Measurements from ENCODE around the gene PYY. TPM values are rescaled to one million over a fixed set of nuclear protein-coding genes. Genes with fewer than 3 reads are reported as not detected.

Gene PYY
- total and polyA plus RNA-seq, 10 of the 15 experiments (the other 5 are each of a cell fraction or from before 2014, with no cell fraction given): 0.07 to 0.18 TPM; not detected in 8

- no peak for TF ChIP-seq JUND (IDR thresholded peaks at IDR 0.05; ENCODE audit: low read depth, low read length)
- no peak for TF ChIP-seq TAF1 (IDR thresholded peaks at IDR 0.05; ENCODE audit: borderline replicate concordance, low read depth, low read length)
- TF ChIP-seq REST (IDR thresholded peaks at IDR 0.05; ENCODE audit: low read depth, low read length): no peak
- no peak for TF ChIP-seq JUNB (IDR thresholded peaks at IDR 0.05)
- TF ChIP-seq SIN3A (IDR thresholded peaks at IDR 0.05; ENCODE audit: low read depth, low read length): no peak
- no peak for FAIRE-seq
- H3K9me3 ChIP-seq (replicated peaks; ENCODE audit: control insufficient read depth, insufficient read depth, low read length): no peaks in the 10 kb centered on the region
- no peak for ATAC-seq
- ChIA-PET POLR2A (no interaction called here), CTCF (no interaction called here), RAD21 (ENCODE audit: unreplicated experiment) (no interaction called here), SMC1A (ENCODE audit: uncharacterized antibody, unreplicated experiment) (interaction anchor here (1.3 kb wide), 1 partner anchor 10 kb away, joined by 3 read pairs; no protein-coding TSS in a partner anchor)
- H3K27ac ChIP-seq (ENCODE audit: control insufficient read depth, insufficient read depth): no peak overlapping the region
- H3K4me3 ChIP-seq: no peak overlapping the region
- H2AFZ ChIP-seq (ENCODE audit: control insufficient read depth, low read depth, low read length): no peak overlapping the region
- 80% methylated on average over 2 of the region's 2 CpGs for WGBS (ENCODE audit: insufficient coverage, insufficient replicate concordance, low lambda C conversion rate, missing lambda C conversion rate)
- no peaks in the 10 kb centered on the region for H4K20me1 ChIP-seq (ENCODE audit: control insufficient read depth, insufficient read depth)
- DNase-seq (ENCODE audit: low read depth, low spot score): no peak
- in situ Hi-C loops (cut with MboI): no loop called here
- no TSS peak for BruUV-seq (replicated peaks)
- H3K27me3 ChIP-seq (replicated peaks in 1 of 2; ENCODE audit: control insufficient read depth in 2 of 2, insufficient read depth in 2 of 2, low read length in 1 of 2): peaks cover 5 to 21% of the 10 kb centered on the region in 2 experiments
- H3K36me3 ChIP-seq (ENCODE audit: control insufficient read depth in 2 of 2, insufficient read depth in 2 of 2, low read length in 1 of 2): no peaks in the 10 kb centered on the region
- H3K4me2 ChIP-seq (ENCODE audit: control insufficient read depth, insufficient read depth): no peak overlapping the region
- H3K9ac ChIP-seq (ENCODE audit: control insufficient read depth, insufficient read depth, low read length): no peak overlapping the region
- H3K79me2 ChIP-seq (ENCODE audit: control insufficient read depth, insufficient read depth, low read length): no peaks in the 10 kb centered on the region
- no peaks in the 10 kb centered on the region for H3K4me1 ChIP-seq (ENCODE audit: control insufficient read depth, insufficient read depth, low read length)
- intact Hi-C loops (cut with micrococcal nuclease; ENCODE audit: unreplicated experiment): no loop called here
These were observed 28.4 kb upstream of the PYY start for GRCh38 chr17:43982171-43982570.

Measured in GM12878 (cell line).